ENCODE data around the gene ALKBH7.

Gene ALKBH7

GRCh38 chr19:6373096-6373812, 660 bp downstream of the ALKBH7 start:
- peak; percentile 84 for DNase-seq (ENCODE audit: low read depth)

GRCh38 chr19:6373813-6374108, 1.2 kb downstream of the ALKBH7 start:
- no peak for DNase-seq (ENCODE audit: low read depth)

GRCh38 chr19:6374161-6374709, 1.6 kb downstream of the ALKBH7 start:
- DNase-seq (ENCODE audit: low read depth), result no peak

GRCh38 chr19:6374711-6375410, 2.3 kb downstream of the ALKBH7 start:
- no peak for DNase-seq (ENCODE audit: low read depth)

- DNase-seq (ENCODE audit: low read depth), result no peak
Observed at GRCh38 chr19:6375411-6376010, 2.9 kb downstream of the ALKBH7 start, which contains the start of gene PSPN. TSS of gene PSPN (minus strand) at chr19:6375933. CDS start at chr19:6375849, 84 bp downstream.

- DNase-seq (ENCODE audit: low read depth), result no peak
Observed at GRCh38 chr19:6376512-6377190, 4.1 kb downstream of the ALKBH7 start.

- no peak for DNase-seq (ENCODE audit: low read depth)
Observed at GRCh38 chr19:6378041-6378440, 5.4 kb downstream of the ALKBH7 start.

GRCh38 chr19:6378486-6378885, 5.9 kb downstream of the ALKBH7 start:
- no peak for DNase-seq (ENCODE audit: low read depth)

GRCh38 chr19:6379744-6380143, 7.2 kb downstream of the ALKBH7 start:
- DNase-seq (ENCODE audit: low read depth), result no peak

- no peak for DNase-seq (ENCODE audit: low read depth)
Observed at GRCh38 chr19:6381030-6381750, 8.6 kb downstream of the ALKBH7 start.

GRCh38 chr19:6383188-6383587, 10.6 kb downstream of the ALKBH7 start:
- no peak for DNase-seq (ENCODE audit: low read depth)

GRCh38 chr19:6384381-6384780, 11.8 kb downstream of the ALKBH7 start:
- DNase-seq (ENCODE audit: low read depth), result no peak

GRCh38 chr19:6387372-6387771, 14.8 kb downstream of the ALKBH7 start:
- DNase-seq (ENCODE audit: low read depth), result no peak

GRCh38 chr19:6392221-6393073, 19.9 kb downstream of the ALKBH7 start:
- no peak for DNase-seq (ENCODE audit: low read depth)

- DNase-seq (ENCODE audit: low read depth), result peak; percentile 78
Observed at GRCh38 chr19:6393074-6393982, 20.7 kb downstream of the ALKBH7 start, which contains the start of gene GTF2F1. TSS of gene GTF2F1 (minus strand) at chr19:6393164. CDS start at chr19:6392995, 169 bp downstream.

GRCh38 chr19:6393983-6394412, 21.4 kb downstream of the ALKBH7 start:
- no peak for DNase-seq (ENCODE audit: low read depth)

GRCh38 chr19:6394831-6395230, 22.2 kb downstream of the ALKBH7 start:
- no peak for DNase-seq (ENCODE audit: low read depth)

GRCh38 chr19:6396305-6396704, 23.7 kb downstream of the ALKBH7 start:
- DNase-seq (ENCODE audit: low read depth), result no peak
